Esophagus muscularis mucosa (tissue), 3 donors: ENCODE results near the gene ZSCAN21.

Experiments used
- POLR2A ChIP-seq: fragments of 450-650 bp; IDR thresholded peaks from one replicate; pipeline ENCODE4 v1.6.1; 2017; ENCODE audit warnings: antibody characterized with exemption, moderate library complexity, mild to moderate bottlenecking, low read depth
- POLR2AphosphoS5 ChIP-seq, 2 donors: sonication (generic); formaldehyde crosslinking; IDR thresholded peaks; one replicate each; pipeline ENCODE4 v1.6.1; 2017; ENCODE audit warnings: antibody characterized with exemption in 2 of 2
- TF ChIP-seq, protein P1 (sequence below), 3 experiments: fragments of 200-600 bp in 2 of 3; fragments of 450-650 bp in 1 of 3; sonication (generic) in 2 of 3; IDR thresholded peaks; one replicate each; pipeline ENCODE4 v1.5.1; 2017 to 2019; ENCODE audit warnings: antibody characterized with exemption in 3 of 3, mild to moderate bottlenecking in 2 of 3, moderate library complexity in 1 of 3

DNA sequence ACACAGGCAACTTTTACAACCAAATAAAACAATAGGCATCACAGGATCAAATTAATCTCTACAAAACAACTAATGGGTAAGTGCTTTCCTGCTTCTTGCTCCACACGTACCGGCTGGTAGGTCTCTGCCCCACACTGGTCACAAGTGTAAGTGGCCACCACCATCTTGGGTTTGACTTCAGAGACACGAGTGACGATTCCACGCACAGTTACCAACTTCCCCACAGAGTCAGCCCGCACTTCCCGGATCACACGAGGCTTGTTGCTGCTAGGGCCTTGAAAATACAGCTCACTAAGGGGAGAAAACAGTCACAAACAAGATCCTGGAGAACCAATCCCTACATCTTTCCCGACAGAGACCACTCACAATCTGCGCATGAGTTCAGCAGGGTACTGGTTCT is 49.3 kb downstream of the ZSCAN21 start:
- TF ChIP-seq POLR2AphosphoS5 (IDR thresholded peaks at IDR 0.05) (no peak), POLR2A (no peak)
- TF ChIP-seq, protein P1, sequence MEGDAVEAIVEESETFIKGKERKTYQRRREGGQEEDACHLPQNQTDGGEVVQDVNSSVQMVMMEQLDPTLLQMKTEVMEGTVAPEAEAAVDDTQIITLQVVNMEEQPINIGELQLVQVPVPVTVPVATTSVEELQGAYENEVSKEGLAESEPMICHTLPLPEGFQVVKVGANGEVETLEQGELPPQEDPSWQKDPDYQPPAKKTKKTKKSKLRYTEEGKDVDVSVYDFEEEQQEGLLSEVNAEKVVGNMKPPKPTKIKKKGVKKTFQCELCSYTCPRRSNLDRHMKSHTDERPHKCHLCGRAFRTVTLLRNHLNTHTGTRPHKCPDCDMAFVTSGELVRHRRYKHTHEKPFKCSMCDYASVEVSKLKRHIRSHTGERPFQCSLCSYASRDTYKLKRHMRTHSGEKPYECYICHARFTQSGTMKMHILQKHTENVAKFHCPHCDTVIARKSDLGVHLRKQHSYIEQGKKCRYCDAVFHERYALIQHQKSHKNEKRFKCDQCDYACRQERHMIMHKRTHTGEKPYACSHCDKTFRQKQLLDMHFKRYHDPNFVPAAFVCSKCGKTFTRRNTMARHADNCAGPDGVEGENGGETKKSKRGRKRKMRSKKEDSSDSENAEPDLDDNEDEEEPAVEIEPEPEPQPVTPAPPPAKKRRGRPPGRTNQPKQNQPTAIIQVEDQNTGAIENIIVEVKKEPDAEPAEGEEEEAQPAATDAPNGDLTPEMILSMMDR (IDR thresholded peaks at IDR 0.05) = no peak
